Activated CD8-positive, alpha-beta memory T cell treated with anti-CD3 and anti-CD28 coated beads, Interleukin-2, amount 10 ng/mL, durations not matched to agents 7 days and 5 days (primary cell): ENCODE results near the gene SLCO2A1. TPM values are rescaled to one million over a fixed set of nuclear protein-coding genes. Genes with fewer than 3 reads are reported as not detected.

Source experiments
- ATAC-seq: fragments of 150-1000 bp; cut with Tn5 transposase; one replicate; pipeline ENCODE4 v1.10.0; 2021; ENCODE audit warnings: moderate library complexity
- CTCF ChIA-PET: fragments of 350-600 bp; sonication (Branson Sonifier 250); formaldehyde crosslinking; loops from one replicate; lab custom pipeline; 2021; ENCODE audit warnings: antibody characterized with exemption; lab: Charles Lee
- DNase-seq: peaks from one replicate; pipeline ENCODE4 v3.0.0-alpha.2; 2020
- H3K27ac Mint-ChIP-seq: one replicate; pipeline ENCODE4 v1.8.0; 2021; ENCODE audit warnings: mild to moderate bottlenecking, mixed read lengths
- H3K27me3 Mint-ChIP-seq: one replicate; pipeline ENCODE4 v1.8.0; 2021; ENCODE audit warnings: mixed read lengths
- H3K36me3 Mint-ChIP-seq: one replicate; pipeline ENCODE4 v1.8.0; 2021; ENCODE audit warnings: mild to moderate bottlenecking, mixed read lengths
- H3K4me1 Mint-ChIP-seq: one replicate; pipeline ENCODE4 v1.8.0; 2021; ENCODE audit warnings: mixed read lengths
- H3K4me3 Mint-ChIP-seq: one replicate; pipeline ENCODE4 v1.8.0; 2021; ENCODE audit warnings: mild to moderate bottlenecking, moderate library complexity, mixed read lengths
- H3K9me3 Mint-ChIP-seq: one replicate; pipeline ENCODE4 v1.8.0; 2022; ENCODE audit warnings: low read depth, mixed read lengths
- total RNA-seq, 2 experiments: library from RNA; stranded (reverse); gene quantifications; one replicate each; pipeline ENCODE4 v1.2.3, GENCODE V29; 2021

Gene SLCO2A1
- total RNA-seq, 2 experiments from 2014 or later, result not detected

- H3K27ac Mint-ChIP-seq, result no peak overlapping the region
- ATAC-seq (no peak), DNase-seq (no peak)
- H3K4me1 Mint-ChIP-seq, result no peaks in the 10 kb centered on the region
- CTCF ChIA-PET, result no interaction called here
- no peaks in the 10 kb centered on the region for H3K9me3 Mint-ChIP-seq
- H3K27me3 Mint-ChIP-seq, result peaks cover 14% of the 10 kb centered on the region
- H3K36me3 Mint-ChIP-seq, result no peaks in the 10 kb centered on the region
- no peak overlapping the region for H3K4me3 Mint-ChIP-seq
Measured at GRCh38 chr3:133887803-133888703, 141.7 kb downstream of the SLCO2A1 start.

- Mint-ChIP-seq H3K9me3 (no peaks in the 10 kb centered on the region), H3K27me3 (peaks cover 7% of the 10 kb centered on the region), H3K4me1 (peaks cover 8% of the 10 kb centered on the region), H3K36me3 (no peaks in the 10 kb centered on the region), H3K27ac (no peak overlapping the region), H3K4me3 (no peak overlapping the region)
- ATAC-seq (no peak), DNase-seq (no peak)
- CTCF ChIA-PET, result no interaction called here
Measured at GRCh38 chr3:133887074-133887802, 142.5 kb downstream of the SLCO2A1 start.

- CTCF ChIA-PET, result no interaction called here
- no peak for DNase-seq
- Mint-ChIP-seq H3K27me3 (peaks cover 7% of the 10 kb centered on the region), H3K4me3 (no peak overlapping the region), H3K4me1 (peaks cover 18% of the 10 kb centered on the region), H3K27ac (no peak overlapping the region), H3K36me3 (peaks cover 3% of the 10 kb centered on the region), H3K9me3 (peaks cover 3% of the 10 kb centered on the region)
- ATAC-seq, result no peak
Measured at GRCh38 chr3:133886031-133886722, 143.5 kb downstream of the SLCO2A1 start.

GRCh38 chr3:133884887-133885711, 144.6 kb downstream of the SLCO2A1 start:
- CTCF ChIA-PET, result no interaction called here
- H3K36me3 Mint-ChIP-seq, result peaks cover 3% of the 10 kb centered on the region
- peaks cover 4% of the 10 kb centered on the region for H3K9me3 Mint-ChIP-seq
- H3K27me3 Mint-ChIP-seq, result peaks cover 4% of the 10 kb centered on the region
- ATAC-seq (no peak), DNase-seq (peak; percentile 27)
- H3K4me3 Mint-ChIP-seq, result no peak overlapping the region
- H3K27ac Mint-ChIP-seq, result no peak overlapping the region
- peaks cover 28% of the 10 kb centered on the region for H3K4me1 Mint-ChIP-seq

- Mint-ChIP-seq H3K4me1 (peaks cover 32% of the 10 kb centered on the region), H3K9me3 (peaks cover 4% of the 10 kb centered on the region), H3K36me3 (peaks cover 3% of the 10 kb centered on the region), H3K4me3 (no peak overlapping the region), H3K27ac (no peak overlapping the region), H3K27me3 (peaks cover 4% of the 10 kb centered on the region)
- DNase-seq (no peak), ATAC-seq (no peak)
- CTCF ChIA-PET, result no interaction called here
Measured at GRCh38 chr3:133884054-133884886, 145.5 kb downstream of the SLCO2A1 start.

- Mint-ChIP-seq H3K27me3 (peaks cover 4% of the 10 kb centered on the region), H3K9me3 (peaks cover 4% of the 10 kb centered on the region), H3K4me3 (no peak overlapping the region), H3K27ac (no peak overlapping the region), H3K36me3 (peaks cover 3% of the 10 kb centered on the region), H3K4me1 (peaks cover 32% of the 10 kb centered on the region)
- CTCF ChIA-PET, result no interaction called here
- no peak for DNase-seq
- ATAC-seq, result no peak
Measured at GRCh38 chr3:133883641-133884040, 146.1 kb downstream of the SLCO2A1 start.

GRCh38 chr3:133882986-133883586, 146.6 kb downstream of the SLCO2A1 start:
- no peak overlapping the region for H3K4me3 Mint-ChIP-seq
- DNase-seq (peak; percentile 35), ATAC-seq (no peak)
- CTCF ChIA-PET, result no interaction called here
- no peak overlapping the region for H3K27ac Mint-ChIP-seq
- H3K36me3 Mint-ChIP-seq, result peaks cover 6% of the 10 kb centered on the region
- H3K9me3 Mint-ChIP-seq, result peaks cover 4% of the 10 kb centered on the region
- H3K4me1 Mint-ChIP-seq, result peaks cover 32% of the 10 kb centered on the region
- H3K27me3 Mint-ChIP-seq, result peaks cover 8% of the 10 kb centered on the region

- DNase-seq (peak; percentile 49), ATAC-seq (peak; percentile 59)
- H3K27ac Mint-ChIP-seq, result no peak overlapping the region
- H3K36me3 Mint-ChIP-seq, result peaks cover 9% of the 10 kb centered on the region
- peaks cover 4% of the 10 kb centered on the region for H3K9me3 Mint-ChIP-seq
- CTCF ChIA-PET, result no interaction called here
- H3K27me3 Mint-ChIP-seq, result peaks cover 12% of the 10 kb centered on the region
- no peak overlapping the region for H3K4me3 Mint-ChIP-seq
- peaks cover 32% of the 10 kb centered on the region for H3K4me1 Mint-ChIP-seq
Measured at GRCh38 chr3:133881939-133882825, 147.5 kb downstream of the SLCO2A1 start.

- no peak for ATAC-seq
- Mint-ChIP-seq H3K27ac (peak overlapping the region; percentile 19), H3K36me3 (peaks cover 9% of the 10 kb centered on the region), H3K4me3 (no peak overlapping the region), H3K9me3 (peaks cover 4% of the 10 kb centered on the region), H3K27me3 (peaks cover 16% of the 10 kb centered on the region), H3K4me1 (peaks cover 32% of the 10 kb centered on the region)
- CTCF ChIA-PET, result no interaction called here
- peak; percentile 40 for DNase-seq
Measured at GRCh38 chr3:133881492-133881891, 148.2 kb downstream of the SLCO2A1 start.

- no peak overlapping the region for H3K4me3 Mint-ChIP-seq
Measured at GRCh38 chr3:133880886-133881455, 148.8 kb downstream of the SLCO2A1 start.

GRCh38 chr3:133880287-133880686, 149.4 kb downstream of the SLCO2A1 start:
- CTCF ChIA-PET, result no interaction called here
- peak; percentile 59 for ATAC-seq
- peak; percentile 50 for DNase-seq
- Mint-ChIP-seq H3K4me1 (peaks cover 32% of the 10 kb centered on the region), H3K27me3 (peaks cover 24% of the 10 kb centered on the region), H3K36me3 (peaks cover 9% of the 10 kb centered on the region), H3K4me3 (no peak overlapping the region), H3K9me3 (peaks cover 4% of the 10 kb centered on the region), H3K27ac (peak overlapping the region; percentile 37)

More at GRCh38 chr3:133880886-133881455, 148.8 kb downstream of the SLCO2A1 start:
- H3K27ac Mint-ChIP-seq, result peak overlapping the region; percentile 37
- DNase-seq (no peak), ATAC-seq (no peak)
- peaks cover 21% of the 10 kb centered on the region for H3K27me3 Mint-ChIP-seq
- CTCF ChIA-PET, result no interaction called here
- peaks cover 9% of the 10 kb centered on the region for H3K36me3 Mint-ChIP-seq
- H3K4me1 Mint-ChIP-seq, result peaks cover 32% of the 10 kb centered on the region
- peaks cover 4% of the 10 kb centered on the region for H3K9me3 Mint-ChIP-seq
